Mesendoderm (in vitro differentiated cells): ENCODE results near the gene SRSF3.
"Not testable (repeated sequence)": the region's sequence is repeated elsewhere in the genome, so short reads cannot be mapped to it uniquely, and the experiment has no call there.

ENCODE experiments used
- DNase-seq: peaks from one replicate; pipeline ENCODE4 v3.0.0; 2013
- H2AK5ac ChIP-seq: 2 replicates; pipeline ENCODE4 v1.6.1; 2013; ENCODE audit warnings: low read length, inconsistent platforms
- H2BK120ac ChIP-seq: 2 replicates; pipeline ENCODE4 v1.6.1; 2013; ENCODE audit warnings: low read depth, mild to moderate bottlenecking, low read length, moderate library complexity, mixed read lengths
- H2BK15ac ChIP-seq: replicated peaks from 2 replicates; pipeline ENCODE4 v1.6.1; 2013; ENCODE audit warnings: low read depth, mild to moderate bottlenecking, moderate library complexity
- H2BK5ac ChIP-seq: 2 replicates; pipeline ENCODE4 v1.6.1; 2013; ENCODE audit warnings: low read length, inconsistent platforms
- H3K18ac ChIP-seq: 2 replicates; pipeline ENCODE4 v1.6.1; 2013; ENCODE audit warnings: mild to moderate bottlenecking, low read length, mixed read lengths
- H3K23ac ChIP-seq: one replicate; pipeline ENCODE4 v1.6.1; 2013; ENCODE audit warnings: low read length
- H3K27ac ChIP-seq: 2 replicates; pipeline ENCODE4 v1.5.1; 2013; ENCODE audit warnings: low read depth, mild to moderate bottlenecking, inconsistent platforms, low read length, moderate library complexity
- H3K27me3 ChIP-seq: 2 replicates; pipeline ENCODE4 v1.6.1; 2013; ENCODE audit warnings: low read length, control low read depth, mild to moderate bottlenecking, inconsistent platforms; ENCODE audit not compliant: insufficient read depth, poor library complexity
- H3K36me3 ChIP-seq: 2 replicates; pipeline ENCODE4 v1.6.1; 2013; ENCODE audit warnings: low read length, inconsistent platforms; ENCODE audit not compliant: control insufficient read depth, insufficient read depth
- H3K4ac ChIP-seq: one replicate; pipeline ENCODE4 v1.6.1; 2013; ENCODE audit warnings: low read depth, mild to moderate bottlenecking, low read length, moderate library complexity
- H3K4me1 ChIP-seq: 2 replicates; pipeline ENCODE4 v1.6.1; 2013; ENCODE audit warnings: low read depth, low read length, inconsistent platforms; ENCODE audit not compliant: control insufficient read depth
- H3K4me2 ChIP-seq: 2 replicates; pipeline ENCODE4 v1.6.1; 2013; ENCODE audit warnings: low read length
- H3K4me3 ChIP-seq: 2 replicates; pipeline ENCODE4 v1.5.1; 2013; ENCODE audit warnings: mild to moderate bottlenecking, low read length
- H3K56ac ChIP-seq: one replicate; pipeline ENCODE4 v1.6.1; 2013; ENCODE audit warnings: low read length
- H3K79me1 ChIP-seq: 2 replicates; pipeline ENCODE4 v1.6.1; 2013; ENCODE audit warnings: low read length, inconsistent platforms
- H3K79me2 ChIP-seq: 2 replicates; pipeline ENCODE4 v1.6.1; 2013; ENCODE audit warnings: mild to moderate bottlenecking, low read length; ENCODE audit not compliant: control insufficient read depth, insufficient read depth
- H3K9ac ChIP-seq: 2 replicates; pipeline ENCODE4 v1.6.1; 2013; ENCODE audit warnings: low read length, inconsistent platforms
- H4K5ac ChIP-seq: one replicate; pipeline ENCODE4 v1.6.1; 2013; ENCODE audit warnings: low read length
- H4K8ac ChIP-seq: one replicate; pipeline ENCODE4 v1.6.1; 2013; ENCODE audit warnings: low read depth, mild to moderate bottlenecking, control low read depth, low read length, moderate library complexity
- WGBS: extraction: QIAGEN DNeasy Blood & Tissue Kit; methylation state at CpG from one replicate; pipeline ENCODE4 v1.1.7; 2013; ENCODE audit warnings: low lambda C conversion rate, missing lambda C conversion rate; ENCODE audit not compliant: insufficient coverage; ENCODE audit errors: extremely low coverage; 5-methylcytosine and 5-hydroxymethylcytosine counted together

Gene SRSF3

GRCh38 chr6:36604090-36605060, 10.2 kb downstream of the SRSF3 start:
- DNase-seq, result no peak
- Histone ChIP-seq H3K36me3 (peaks cover 31% of the 10 kb centered on the region), H4K8ac (no peak overlapping the region), H3K4me2 (no peak overlapping the region), H3K79me2 (peaks cover 59% of the 10 kb centered on the region), H3K4me1 (peaks cover 2% of the 10 kb centered on the region), H3K79me1 (peaks cover 14% of the 10 kb centered on the region), H2AK5ac (no peak overlapping the region), H3K18ac (no peak overlapping the region), H3K4ac (no peak overlapping the region), H2BK120ac (no peak overlapping the region), H2BK15ac (no peak overlapping the region), H3K56ac (no peak overlapping the region), H4K5ac (no peak overlapping the region), H3K23ac (no peak overlapping the region), H3K27ac (no peak overlapping the region), H3K27me3 (no peaks in the 10 kb centered on the region), H2BK5ac (no peak overlapping the region), H3K4me3 (no peak overlapping the region), H3K9ac (no peak overlapping the region)
- WGBS, result no CpG with 5 or more reads among the region's 6 CpGs

- Histone ChIP-seq H3K9ac (no peak overlapping the region), H2BK15ac (no peak overlapping the region), H3K27me3 (no peaks in the 10 kb centered on the region), H2AK5ac (no peak overlapping the region), H4K5ac (no peak overlapping the region), H3K18ac (no peak overlapping the region), H3K4ac (no peak overlapping the region), H2BK5ac (no peak overlapping the region), H3K36me3 (peaks cover 27% of the 10 kb centered on the region), H3K27ac (no peak overlapping the region), H4K8ac (no peak overlapping the region), H3K4me1 (peaks cover 2% of the 10 kb centered on the region), H3K79me2 (peaks cover 51% of the 10 kb centered on the region), H3K23ac (no peak overlapping the region), H3K4me3 (no peak overlapping the region), H3K56ac (no peak overlapping the region), H2BK120ac (no peak overlapping the region), H3K4me2 (no peak overlapping the region), H3K79me1 (peaks cover 13% of the 10 kb centered on the region)
- DNase-seq, result no peak
- WGBS, result no CpG with 5 or more reads among the region's 5 CpGs
Observed at GRCh38 chr6:36605143-36605542, 11.0 kb downstream of the SRSF3 start.

- Histone ChIP-seq H3K4me1 (no peaks in the 10 kb centered on the region), H4K5ac (no peak overlapping the region), H3K27me3 (no peaks in the 10 kb centered on the region), H3K27ac (no peak overlapping the region), H3K23ac (no peak overlapping the region), H2BK15ac (no peak overlapping the region), H3K79me2 (peaks cover 45% of the 10 kb centered on the region), H2BK5ac (no peak overlapping the region), H3K56ac (no peak overlapping the region), H4K8ac (no peak overlapping the region), H2BK120ac (no peak overlapping the region), H3K4me2 (no peak overlapping the region), H3K79me1 (peaks cover 12% of the 10 kb centered on the region), H3K9ac (no peak overlapping the region), H3K4ac (no peak overlapping the region), H3K4me3 (no peak overlapping the region), H3K18ac (no peak overlapping the region), H2AK5ac (no peak overlapping the region), H3K36me3 (peaks cover 24% of the 10 kb centered on the region)
- no CpG with 5 or more reads among the region's 7 CpGs for WGBS
- no peak for DNase-seq
Observed at GRCh38 chr6:36605560-36606391, 11.6 kb downstream of the SRSF3 start.

DNA sequence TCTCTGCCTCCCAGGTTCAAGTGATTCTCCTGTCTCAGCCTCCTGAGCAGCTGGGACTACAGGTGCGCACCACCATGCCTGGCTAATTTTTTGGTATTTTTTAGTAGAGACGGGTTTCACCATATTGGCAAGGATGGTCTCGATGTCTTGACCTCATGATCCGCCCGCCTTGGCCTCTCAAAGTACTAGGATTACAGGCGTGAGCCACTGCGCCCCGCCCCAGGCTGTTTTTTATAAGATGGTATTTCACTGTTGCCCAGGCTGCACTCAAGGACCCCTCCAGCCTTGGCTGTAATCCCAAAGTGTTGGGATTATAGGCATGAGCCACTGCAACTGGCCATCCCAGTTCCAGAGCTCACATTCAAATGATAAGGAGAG, 13.1 kb downstream of the SRSF3 start:
- not testable (repeated sequence) for H2BK120ac ChIP-seq, H3K27me3 ChIP-seq, H3K4me3 ChIP-seq, H3K9ac ChIP-seq, H3K4ac ChIP-seq, H2BK5ac ChIP-seq, H4K8ac ChIP-seq, H2AK5ac ChIP-seq, H3K4me2 ChIP-seq, H3K27ac ChIP-seq, H3K4me1 ChIP-seq, DNase-seq, H3K18ac ChIP-seq, H4K5ac ChIP-seq, H3K23ac ChIP-seq, H2BK15ac ChIP-seq, H3K56ac ChIP-seq
- peaks cover 32% of the 10 kb centered on the region for H3K79me2 ChIP-seq
- WGBS, result no CpG with 5 or more reads among the region's 8 CpGs
- peaks cover 12% of the 10 kb centered on the region for H3K79me1 ChIP-seq
- peaks cover 22% of the 10 kb centered on the region for H3K36me3 ChIP-seq

- Histone ChIP-seq H3K27me3 (no peaks in the 10 kb centered on the region), H2BK15ac (no peak overlapping the region), H2AK5ac (no peak overlapping the region), H3K9ac (no peak overlapping the region), H3K18ac (no peak overlapping the region), H4K5ac (no peak overlapping the region), H3K4me3 (no peak overlapping the region), H2BK120ac (no peak overlapping the region), H3K36me3 (peaks cover 22% of the 10 kb centered on the region), H3K4ac (no peak overlapping the region), H3K4me2 (no peak overlapping the region), H4K8ac (no peak overlapping the region), H3K4me1 (no peaks in the 10 kb centered on the region), H3K56ac (no peak overlapping the region), H3K23ac (no peak overlapping the region), H3K79me1 (peaks cover 12% of the 10 kb centered on the region), H3K79me2 (peaks cover 28% of the 10 kb centered on the region), H2BK5ac (no peak overlapping the region), H3K27ac (peak overlapping the region; percentile 63)
- no CpG with 5 or more reads among the region's 10 CpGs for WGBS
- DNase-seq, result no peak
Observed at GRCh38 chr6:36607683-36608386, 13.7 kb downstream of the SRSF3 start.
